ENCODE data around the gene CADPS. TPM values are rescaled to one million over a fixed set of nuclear protein-coding genes. Genes with fewer than 3 reads are reported as not detected.

CADPS gene
- total RNA-seq, 1 experiment from 2014 or later: not detected

GRCh38 chr3:62797132-62797531 lies 78.1 kb downstream of the CADPS start:
- POLR2A ChIA-PET (ENCODE audit: low non-redundant PET): no interaction called here
- no peak overlapping the region for H3K27ac ChIP-seq (ENCODE audit: low read depth, low read length, poor library complexity, severe bottlenecking)
- H3K27me3 ChIP-seq (replicated peaks; ENCODE audit: insufficient read depth, low read depth, low read length, poor library complexity): no peaks in the 10 kb centered on the region
- H3K9me3 ChIP-seq (ENCODE audit: low read depth, low read length, poor library complexity, severe bottlenecking): no peaks in the 10 kb centered on the region
- H3K4me1 ChIP-seq (ENCODE audit: insufficient read depth, low read length, poor library complexity, severe bottlenecking): no peaks in the 10 kb centered on the region
- CTCF ChIA-PET: no interaction called here
- no peak for DNase-seq (ENCODE audit: low spot score)
- H3K4me3 ChIP-seq (ENCODE audit: low read depth, low read length, poor library complexity, severe bottlenecking): no peak overlapping the region
- no TSS peak for BruUV-seq (replicated peaks)
- no peaks in the 10 kb centered on the region for H3K36me3 ChIP-seq (ENCODE audit: insufficient read depth, low read length, poor library complexity, severe bottlenecking)
- intact Hi-C loops (cut with micrococcal nuclease; ENCODE audit: unreplicated experiment): no loop called here
- TF ChIP-seq CTCF (conservative IDR thresholded peaks at IDR 0.05; ENCODE audit: low read depth, low read length) (no peak), EZH2 (IDR thresholded peaks at IDR 0.05; ENCODE audit: borderline replicate concordance, low read depth, low read length, poor library complexity, severe bottlenecking) (no peak)

GRCh38 chr3:62795978-62796657 lies 79.1 kb downstream of the CADPS start:
- no peak for TF ChIP-seq EZH2 (IDR thresholded peaks at IDR 0.05; ENCODE audit: borderline replicate concordance, low read depth, low read length, poor library complexity, severe bottlenecking)
- no peak for TF ChIP-seq CTCF (conservative IDR thresholded peaks at IDR 0.05; ENCODE audit: low read depth, low read length)
- no TSS peak for BruUV-seq (replicated peaks)
- Histone ChIP-seq H3K36me3 (ENCODE audit: insufficient read depth, low read length, poor library complexity, severe bottlenecking) (no peaks in the 10 kb centered on the region), H3K9me3 (ENCODE audit: low read depth, low read length, poor library complexity, severe bottlenecking) (no peaks in the 10 kb centered on the region), H3K4me1 (ENCODE audit: insufficient read depth, low read length, poor library complexity, severe bottlenecking) (no peaks in the 10 kb centered on the region), H3K4me3 (ENCODE audit: low read depth, low read length, poor library complexity, severe bottlenecking) (no peak overlapping the region), H3K27me3 (replicated peaks; ENCODE audit: insufficient read depth, low read depth, low read length, poor library complexity) (no peaks in the 10 kb centered on the region), H3K27ac (ENCODE audit: low read depth, low read length, poor library complexity, severe bottlenecking) (no peak overlapping the region)
- DNase-seq (ENCODE audit: low spot score): no peak
- intact Hi-C loops (cut with micrococcal nuclease; ENCODE audit: unreplicated experiment): no loop called here
- POLR2A ChIA-PET (ENCODE audit: low non-redundant PET): no interaction called here
- CTCF ChIA-PET: no interaction called here

GRCh38 chr3:62793946-62794345 lies 81.3 kb downstream of the CADPS start:
- TF ChIP-seq EZH2 (IDR thresholded peaks at IDR 0.05; ENCODE audit: borderline replicate concordance, low read depth, low read length, poor library complexity, severe bottlenecking) (no peak), CTCF (conservative IDR thresholded peaks at IDR 0.05; ENCODE audit: low read depth, low read length) (no peak)
- no peak overlapping the region for H3K27ac ChIP-seq (ENCODE audit: low read depth, low read length, poor library complexity, severe bottlenecking)
- intact Hi-C loops (cut with micrococcal nuclease; ENCODE audit: unreplicated experiment): no loop called here
- no TSS peak for BruUV-seq (replicated peaks)
- H3K4me3 ChIP-seq (ENCODE audit: low read depth, low read length, poor library complexity, severe bottlenecking): no peak overlapping the region
- no peaks in the 10 kb centered on the region for H3K27me3 ChIP-seq (replicated peaks; ENCODE audit: insufficient read depth, low read depth, low read length, poor library complexity)
- no peaks in the 10 kb centered on the region for H3K4me1 ChIP-seq (ENCODE audit: insufficient read depth, low read length, poor library complexity, severe bottlenecking)
- CTCF ChIA-PET: no interaction called here
- H3K36me3 ChIP-seq (ENCODE audit: insufficient read depth, low read length, poor library complexity, severe bottlenecking): no peaks in the 10 kb centered on the region
- no peak for DNase-seq (ENCODE audit: low spot score)
- POLR2A ChIA-PET (ENCODE audit: low non-redundant PET): no interaction called here
- no peaks in the 10 kb centered on the region for H3K9me3 ChIP-seq (ENCODE audit: low read depth, low read length, poor library complexity, severe bottlenecking)

Data from A673 (cell line).